HEK293 (cell line): ENCODE data around the gene NDUFB1.

ENCODE experiments used
- CTCF ChIA-PET: fragments of 350-600 bp; formaldehyde crosslinking; extraction: SDS; loops from one replicate; lab custom pipeline; 2021; ENCODE audit warnings: antibody characterized with exemption; lab: Yijun Ruan, JAX
- POLR2A ChIA-PET: fragments of 300-600 bp; formaldehyde crosslinking; extraction: SDS; loops from one replicate; lab custom pipeline; 2020; ENCODE audit warnings: antibody characterized with exemption, inconsistent platforms; lab: Yijun Ruan, JAX
- H3K27ac ChIP-seq: fragments of 200-500 bp; sonication (Bioruptor generic); 2 replicates; pipeline ENCODE4 v1.5.1; 2014; ENCODE audit warnings: low read depth, low read length, control low read depth, inconsistent platforms; ENCODE audit errors: extremely low read depth
- H3K36me3 ChIP-seq, 2 experiments: fragments of 200-500 bp in 1 of 2; sonication (Bioruptor generic) in 1 of 2; 1 replicate in 1 of 2; 2 replicates in 1 of 2; pipeline ENCODE4 v1.5.1; 2014 to 2017; ENCODE audit warnings: inconsistent platforms in 2 of 2, low read length in 2 of 2; ENCODE audit not compliant: control insufficient read depth in 2 of 2, insufficient read depth in 1 of 2
- H3K4me1 ChIP-seq: fragments of 200-500 bp; sonication (Bioruptor generic); 2 replicates; pipeline ENCODE4 v1.5.1; 2014; ENCODE audit warnings: mild to moderate bottlenecking, low read length, inconsistent platforms; ENCODE audit not compliant: control insufficient read depth, insufficient read depth
- H3K4me3 ChIP-seq: 2 replicates; pipeline ENCODE4 v1.5.1; 2011; ENCODE audit warnings: low read depth, mild to moderate bottlenecking, control low read depth, low read length, moderate library complexity
- H3K9me3 ChIP-seq: fragments of 200-500 bp; sonication (Bioruptor generic); 2 replicates; pipeline ENCODE4 v1.5.1; 2014; ENCODE audit warnings: low read depth, low read length, inconsistent platforms; ENCODE audit not compliant: control insufficient read depth, insufficient read depth
- IKZF3 ChIP-seq: fragments of 450-650 bp; IDR thresholded peaks from 2 replicates; pipeline ENCODE4 v1.5.0; 2018; ENCODE audit warnings: missing biosample characterization, mild to moderate bottlenecking, missing genetic modification characterization, moderate library complexity
- OSR2 ChIP-seq: fragments of 450-650 bp; formaldehyde crosslinking; IDR thresholded peaks from 2 replicates; pipeline ENCODE4 v1.5.1; 2016; ENCODE audit warnings: missing biosample characterization, missing genetic modification characterization
- REST ChIP-seq: fragments of 450-650 bp; formaldehyde crosslinking; IDR thresholded peaks from 2 replicates; pipeline ENCODE4 v1.5.1; 2016; ENCODE audit warnings: missing biosample characterization, missing genetic modification characterization
- SALL2 ChIP-seq: fragments of 450-650 bp; formaldehyde crosslinking; IDR thresholded peaks from 2 replicates; pipeline ENCODE4 v1.5.0; 2017; ENCODE audit warnings: missing biosample characterization, mild to moderate bottlenecking, missing genetic modification characterization, borderline replicate concordance
- SCRT1 ChIP-seq: fragments of 450-650 bp; formaldehyde crosslinking; IDR thresholded peaks from 2 replicates; pipeline ENCODE4 v1.5.1; 2016; ENCODE audit warnings: missing biosample characterization, missing genetic modification characterization, borderline replicate concordance
- SP2 ChIP-seq: fragments of 450-650 bp; formaldehyde crosslinking; IDR thresholded peaks from 2 replicates; pipeline ENCODE4 v1.5.1; 2016; ENCODE audit warnings: missing biosample characterization, missing genetic modification characterization
- TSHZ1 ChIP-seq: fragments of 450-650 bp; formaldehyde crosslinking; IDR thresholded peaks from 2 replicates; pipeline ENCODE4 v1.5.1; 2016; ENCODE audit warnings: missing biosample characterization, missing genetic modification characterization, borderline replicate concordance
- ZBTB1 ChIP-seq: fragments of 450-650 bp; formaldehyde crosslinking; IDR thresholded peaks from 2 replicates; pipeline ENCODE4 v1.5.1; 2016; ENCODE audit warnings: missing biosample characterization, missing genetic modification characterization
- ZBTB11 ChIP-seq: fragments of 450-650 bp; formaldehyde crosslinking; conservative IDR thresholded peaks from 2 replicates; pipeline ENCODE4 v1.5.1; 2016; ENCODE audit warnings: low read depth, missing biosample characterization, missing genetic modification characterization
- ZNF112 ChIP-seq: fragments of 450-650 bp; formaldehyde crosslinking; IDR thresholded peaks from 2 replicates; pipeline ENCODE4 v1.5.0; 2017; ENCODE audit warnings: missing biosample characterization, missing genetic modification characterization
- ZNF157 ChIP-seq: fragments of 450-650 bp; formaldehyde crosslinking; IDR thresholded peaks from 2 replicates; pipeline ENCODE4 v1.5.1; 2016; ENCODE audit warnings: missing biosample characterization, missing genetic modification characterization
- ZNF175 ChIP-seq: fragments of 450-650 bp; formaldehyde crosslinking; IDR thresholded peaks from 2 replicates; pipeline ENCODE4 v1.5.1; 2016; ENCODE audit warnings: missing biosample characterization, missing genetic modification characterization
- ZNF202 ChIP-seq: fragments of 450-650 bp; formaldehyde crosslinking; IDR thresholded peaks from 2 replicates; pipeline ENCODE4 v1.5.1; 2016; ENCODE audit warnings: missing biosample characterization, missing genetic modification characterization, borderline replicate concordance
- ZNF221 ChIP-seq: fragments of 450-650 bp; formaldehyde crosslinking; IDR thresholded peaks from 2 replicates; pipeline ENCODE4 v1.5.1; 2017; ENCODE audit warnings: missing biosample characterization, missing genetic modification characterization, borderline replicate concordance
- ZNF324 ChIP-seq: fragments of 450-650 bp; formaldehyde crosslinking; IDR thresholded peaks from 2 replicates; pipeline ENCODE4 v1.5.1; 2016; ENCODE audit warnings: missing biosample characterization, missing genetic modification characterization
- ZNF639 ChIP-seq: fragments of 450-650 bp; formaldehyde crosslinking; IDR thresholded peaks from 2 replicates; pipeline ENCODE4 v1.5.1; 2016; ENCODE audit warnings: missing biosample characterization, missing genetic modification characterization
- ZNF677 ChIP-seq: fragments of 450-650 bp; IDR thresholded peaks from 2 replicates; pipeline ENCODE4 v1.5.0; 2018; ENCODE audit warnings: missing biosample characterization, mild to moderate bottlenecking, missing genetic modification characterization, moderate library complexity
- ZNF768 ChIP-seq: fragments of 450-650 bp; formaldehyde crosslinking; IDR thresholded peaks from 2 replicates; pipeline ENCODE4 v1.5.1; 2018; ENCODE audit warnings: missing biosample characterization, mild to moderate bottlenecking, missing genetic modification characterization
- TF ChIP-seq, protein P1 (sequence below): fragments of 450-650 bp; formaldehyde crosslinking; IDR thresholded peaks from 2 replicates; pipeline ENCODE4 v1.5.1; 2016; ENCODE audit warnings: missing biosample characterization, missing genetic modification characterization

The NDUFB1 gene

DNA sequence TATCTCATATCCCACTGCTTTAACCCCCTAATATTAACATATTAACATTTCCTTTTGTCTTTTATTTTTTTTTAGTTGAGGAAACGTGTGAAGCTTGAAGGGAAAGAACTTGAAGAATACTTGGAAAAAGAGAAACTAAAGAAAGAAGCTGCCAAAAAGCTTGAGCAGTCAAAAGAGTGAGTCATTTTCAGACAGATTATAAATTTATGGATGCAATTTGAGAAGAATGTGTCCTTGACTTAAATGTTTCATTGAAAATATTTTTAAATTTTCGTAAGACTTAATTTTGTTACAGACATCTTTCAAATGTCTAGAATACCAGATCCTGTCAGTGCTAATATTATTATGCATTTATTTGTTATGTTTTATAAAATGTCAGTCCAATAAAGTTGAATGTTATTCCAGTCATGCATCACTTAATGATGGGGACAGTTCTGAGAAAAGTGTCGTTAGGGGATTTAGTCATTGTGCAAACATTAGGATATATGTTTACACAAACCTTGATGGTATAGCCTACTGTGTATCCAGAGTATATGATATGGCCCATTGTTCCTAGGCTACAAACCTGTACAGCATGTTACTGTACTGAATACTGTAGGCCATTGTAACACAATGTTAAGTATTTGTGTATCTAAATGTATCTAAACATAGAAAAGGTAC, 32.9 kb upstream of the NDUFB1 start (continued):
- TF ChIP-seq ZBTB11 (tag by site-specific recombination) (no peak), SALL2 (tag by site-specific recombination) (no peak)

GRCh38 chr14:92153581-92153980, 32.1 kb upstream of the NDUFB1 start:
- Histone ChIP-seq H3K36me3 (peaks cover 49 to 66% of the 10 kb centered on the region in 2 experiments), H3K4me3 (no peak overlapping the region), H3K4me1 (peaks cover 14% of the 10 kb centered on the region), H3K27ac (no peak overlapping the region), H3K9me3 (no peaks in the 10 kb centered on the region)
- ChIA-PET CTCF (interaction anchor here (0.9 to 1.2 kb wide), 3 partner anchors 9 to 199 kb away, joined by 3 read pairs; no protein-coding TSS in a partner anchor), POLR2A (interaction anchor here (1.0 kb wide), 1 partner anchor 32 kb away, joined by 3 read pairs; the partner anchor contains the start of genes CPSF2 and NDUFB1)
- TF ChIP-seq, protein P1, sequence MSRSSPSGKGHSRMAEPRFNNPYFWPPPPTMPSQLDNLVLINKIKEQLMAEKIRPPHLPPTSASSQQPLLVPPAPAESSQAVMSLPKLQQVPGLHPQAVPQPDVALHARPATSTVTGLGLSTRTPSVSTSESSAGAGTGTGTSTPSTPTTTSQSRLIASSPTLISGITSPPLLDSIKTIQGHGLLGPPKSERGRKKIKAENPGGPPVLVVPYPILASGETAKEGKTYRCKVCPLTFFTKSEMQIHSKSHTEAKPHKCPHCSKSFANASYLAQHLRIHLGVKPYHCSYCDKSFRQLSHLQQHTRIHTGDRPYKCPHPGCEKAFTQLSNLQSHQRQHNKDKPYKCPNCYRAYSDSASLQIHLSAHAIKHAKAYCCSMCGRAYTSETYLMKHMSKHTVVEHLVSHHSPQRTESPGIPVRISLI: peak; percentile 81
- 0 out of 2 replicates have a peak, but pooled peaks have one; percentile 11 for TF ChIP-seq ZNF639 (tag by site-specific recombination)
- no peak for TF ChIP-seq TSHZ1 (tag by site-specific recombination)
- peak; percentile 47; the same call in 1 of the 2 replicates for TF ChIP-seq SCRT1 (tag by site-specific recombination)

GRCh38 chr14:92144708-92145107, 23.2 kb upstream of the NDUFB1 start:
- Histone ChIP-seq H3K27ac (no peak overlapping the region), H3K36me3 (peaks cover 68 to 81% of the 10 kb centered on the region in 2 experiments), H3K4me3 (no peak overlapping the region), H3K9me3 (no peaks in the 10 kb centered on the region), H3K4me1 (no peaks in the 10 kb centered on the region)
- POLR2A ChIA-PET: no interaction called here
- CTCF ChIA-PET: interaction anchor here (0.9 to 1.9 kb wide), 2 partner anchors 9 kb away, joined by 3 to 12 read pairs; no protein-coding TSS in a partner anchor
- TF ChIP-seq SP2 (tag by site-specific recombination): no peak
- no peak for TF ChIP-seq ZNF221 (tag by site-specific recombination)
- no peak for TF ChIP-seq ZNF112 (tag by site-specific recombination)
- no peak for TF ChIP-seq ZNF157 (tag by site-specific recombination)
- TF ChIP-seq ZNF324 (tag by site-specific recombination): no peak
- TF ChIP-seq ZBTB1 (tag by site-specific recombination): no peak
- TF ChIP-seq ZNF202 (tag by site-specific recombination): no peak
- no peak for TF ChIP-seq IKZF3
- no peak for TF ChIP-seq ZNF768 (tag by site-specific recombination)
- no peak for TF ChIP-seq ZNF677 (tag by site-specific recombination)
- TF ChIP-seq REST (tag by site-specific recombination): no peak
- no peak for TF ChIP-seq ZNF175 (tag by site-specific recombination)
- TF ChIP-seq OSR2 (tag by site-specific recombination): no peak
